GM12875 (cell line): ENCODE results near the gene PPP1CC.
"Not testable (repeated sequence)": the region's sequence is repeated elsewhere in the genome, so short reads cannot be mapped to it uniquely, and the experiment has no call there.

Source experiments
- H3K4me3 ChIP-seq: one replicate; pipeline ENCODE4 v1.5.1; 2011; ENCODE audit warnings: low read depth, low read length, control low read depth
- CTCF ChIP-seq: IDR thresholded peaks from 2 replicates; pipeline ENCODE4 v1.5.1; 2011; ENCODE audit warnings: low read depth, mild to moderate bottlenecking, control low read depth, inconsistent platforms, low read length, moderate library complexity, borderline replicate concordance; ENCODE audit not compliant: insufficient read depth

Gene PPP1CC

GRCh38 chr12:110766311-110767154 lies 23.8 kb upstream of the PPP1CC start:
- TF ChIP-seq CTCF = no peak
- no peak overlapping the region for H3K4me3 ChIP-seq

GRCh38 chr12:110765572-110765971 lies 22.9 kb upstream of the PPP1CC start:
- H3K4me3 ChIP-seq = not testable (repeated sequence)

GRCh38 chr12:110765111-110765510 lies 22.4 kb upstream of the PPP1CC start:
- TF ChIP-seq CTCF = no peak
- H3K4me3 ChIP-seq = no peak overlapping the region

- TF ChIP-seq CTCF = no peak
- no peak overlapping the region for H3K4me3 ChIP-seq
Measured at GRCh38 chr12:110763583-110763982, 20.9 kb upstream of the PPP1CC start.

- no peak for TF ChIP-seq CTCF
- no peak overlapping the region for H3K4me3 ChIP-seq
Measured at GRCh38 chr12:110762891-110763290, 20.2 kb upstream of the PPP1CC start.

- no peak for TF ChIP-seq CTCF
- no peak overlapping the region for H3K4me3 ChIP-seq
Measured at GRCh38 chr12:110760204-110760609, 17.5 kb upstream of the PPP1CC start.

- H3K4me3 ChIP-seq = no peak overlapping the region
- TF ChIP-seq CTCF = no peak
Measured at GRCh38 chr12:110758922-110759321, 16.2 kb upstream of the PPP1CC start.

GRCh38 chr12:110756611-110757010 lies 13.9 kb upstream of the PPP1CC start:
- no peak overlapping the region for H3K4me3 ChIP-seq
- TF ChIP-seq CTCF = no peak
